ENCODE results near the gene PTGR2. TPM values are rescaled to one million over a fixed set of nuclear protein-coding genes. Genes with fewer than 3 reads are reported as not detected.

The PTGR2 gene
- total RNA-seq, 6 experiments from 2014 or later: 4.2 to 7.5 (median 6.4) TPM

- Mint-ChIP-seq H3K9me3 (no peaks in the 10 kb centered on the region), H3K36me3 (ENCODE audit: low read depth) (no peaks in the 10 kb centered on the region), H3K27me3 (ENCODE audit: insufficient read depth) (peaks cover 4% of the 10 kb centered on the region), H3K27ac (no peak overlapping the region), H3K4me3 (no peak overlapping the region), H3K4me1 (ENCODE audit: low read depth) (no peaks in the 10 kb centered on the region)
- no peak for DNase-seq
- TF ChIP-seq CTCF (IDR thresholded peaks at IDR 0.05): no peak
Observed at GRCh38 chr14:73810478-73811163, 41.0 kb upstream of the PTGR2 start.

DNA sequence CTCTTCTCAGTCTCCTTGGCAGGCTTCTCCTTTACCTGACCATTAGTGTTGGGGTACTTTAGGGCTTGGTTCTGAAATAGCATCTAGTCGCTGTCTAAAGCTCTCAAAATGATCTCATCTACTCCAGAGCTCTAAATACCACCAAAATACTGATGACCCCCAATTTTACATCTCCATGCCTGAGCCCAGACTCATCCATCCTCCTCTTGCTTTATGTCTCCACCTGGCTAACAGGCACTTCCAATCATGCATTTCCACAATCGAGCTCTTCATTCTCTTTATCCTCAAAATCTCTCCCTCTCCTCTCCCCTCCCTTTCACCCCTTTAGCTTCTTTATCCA is 40.5 kb upstream of the PTGR2 start:
- Mint-ChIP-seq H3K27me3 (ENCODE audit: insufficient read depth) (peaks cover 3% of the 10 kb centered on the region), H3K27ac (no peak overlapping the region), H3K4me1 (ENCODE audit: low read depth) (peaks cover 3% of the 10 kb centered on the region; the same call in 1 of the 2 replicates), H3K9me3 (no peaks in the 10 kb centered on the region), H3K4me3 (no peak overlapping the region), H3K36me3 (ENCODE audit: low read depth) (no peaks in the 10 kb centered on the region)
- DNase-seq: no peak
- no peak for TF ChIP-seq CTCF (IDR thresholded peaks at IDR 0.05)

GRCh38 chr14:73814153-73814552 is 37.5 kb upstream of the PTGR2 start:
- no peaks in the 10 kb centered on the region for H3K36me3 Mint-ChIP-seq (ENCODE audit: low read depth)
- no peak overlapping the region for H3K4me3 Mint-ChIP-seq
- DNase-seq: no peak
- no peak for TF ChIP-seq CTCF (IDR thresholded peaks at IDR 0.05)
- peaks cover 9% of the 10 kb centered on the region; the same call in 1 of the 2 replicates for H3K4me1 Mint-ChIP-seq (ENCODE audit: low read depth)
- H3K9me3 Mint-ChIP-seq: no peaks in the 10 kb centered on the region
- H3K27ac Mint-ChIP-seq: no peak overlapping the region
- peaks cover 3% of the 10 kb centered on the region for H3K27me3 Mint-ChIP-seq (ENCODE audit: insufficient read depth)

GRCh38 chr14:73815849-73816248 is 35.8 kb upstream of the PTGR2 start:
- peaks cover 9% of the 10 kb centered on the region; the same call in 1 of the 2 replicates for H3K4me1 Mint-ChIP-seq (ENCODE audit: low read depth)
- no peaks in the 10 kb centered on the region for H3K9me3 Mint-ChIP-seq
- H3K36me3 Mint-ChIP-seq (ENCODE audit: low read depth): no peaks in the 10 kb centered on the region
- no peak overlapping the region for H3K4me3 Mint-ChIP-seq
- DNase-seq: no peak
- H3K27ac Mint-ChIP-seq: no peak overlapping the region
- TF ChIP-seq CTCF (IDR thresholded peaks at IDR 0.05): no peak
- no peaks in the 10 kb centered on the region; the same call in 1 of the 2 replicates for H3K27me3 Mint-ChIP-seq (ENCODE audit: insufficient read depth)

DNA sequence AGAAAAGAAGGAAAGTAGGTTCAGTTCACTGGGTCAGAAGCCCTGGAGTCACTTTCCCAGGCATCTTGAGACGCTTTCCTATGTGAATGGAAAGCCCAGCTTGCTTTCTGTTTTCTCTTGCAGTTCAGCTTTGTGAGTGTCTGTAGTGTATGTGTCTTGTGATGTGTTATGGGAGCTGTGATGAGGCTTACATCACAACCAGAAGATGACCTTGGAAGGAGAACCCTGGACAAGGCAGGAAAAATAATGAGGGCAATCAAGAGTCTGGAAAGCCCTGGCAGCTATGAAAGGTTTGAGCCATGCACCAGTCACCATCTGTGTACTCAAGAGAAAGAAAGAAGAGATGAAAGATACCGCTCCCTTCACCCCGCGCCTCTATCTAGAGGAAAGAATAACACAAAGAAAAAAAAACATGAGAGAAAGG is 35.2 kb upstream of the PTGR2 start:
- TF ChIP-seq CTCF (IDR thresholded peaks at IDR 0.05): no peak
- Mint-ChIP-seq H3K27me3 (ENCODE audit: insufficient read depth) (no peaks in the 10 kb centered on the region; the same call in 1 of the 2 replicates), H3K4me1 (ENCODE audit: low read depth) (peaks cover 9% of the 10 kb centered on the region; the same call in 1 of the 2 replicates), H3K27ac (no peak overlapping the region), H3K9me3 (no peaks in the 10 kb centered on the region), H3K4me3 (no peak overlapping the region), H3K36me3 (ENCODE audit: low read depth) (no peaks in the 10 kb centered on the region)
- DNase-seq: no peak
